PC-3 (cell line): ENCODE results near the gene ZNF296.

Experiments used
- CTCF ChIP-seq: fragments of 300-600 bp; sonication (generic); conservative IDR thresholded peaks from 2 replicates; pipeline ENCODE4 v1.5.1; 2017; ENCODE audit warnings: antibody characterized with exemption, low read depth, mild to moderate bottlenecking, low read length
- EZH2 ChIP-seq: fragments of 300-600 bp; sonication (generic); IDR thresholded peaks from one replicate; pipeline ENCODE4 v1.6.1; 2017; ENCODE audit warnings: antibody characterized with exemption, mild to moderate bottlenecking, low read length; ENCODE audit not compliant: unreplicated experiment

- no peak for TF ChIP-seq CTCF
- no peak for TF ChIP-seq EZH2
These were observed 21.1 kb upstream of the ZNF296 start for GRCh38 chr19:45097450-45097775.
